ENCODE measurements around the gene MYADML2.
"Not testable (repeated sequence)": the region's sequence is repeated elsewhere in the genome, so short reads cannot be mapped to it uniquely, and the experiment has no call there.

MYADML2 gene

GRCh38 chr17:81958633-81959342 is 11.8 kb upstream of the MYADML2 start:
- no peak for DNase-seq

- DNase-seq = no peak
Measured at GRCh38 chr17:81957691-81958432, 10.8 kb upstream of the MYADML2 start.

GRCh38 chr17:81956607-81957589 is 9.9 kb upstream of the MYADML2 start:
- no peak for DNase-seq

- no peak for DNase-seq
Measured at GRCh38 chr17:81955756-81956544, 8.9 kb upstream of the MYADML2 start.

GRCh38 chr17:81955058-81955681 is 8.1 kb upstream of the MYADML2 start:
- no peak for DNase-seq

- DNase-seq = no peak
Measured at GRCh38 chr17:81954131-81955057, 7.4 kb upstream of the MYADML2 start.

GRCh38 chr17:81953443-81953842 is 6.4 kb upstream of the MYADML2 start:
- not testable (repeated sequence) for DNase-seq

GRCh38 chr17:81952792-81953228 is 5.8 kb upstream of the MYADML2 start:
- DNase-seq = no peak

GRCh38 chr17:81951785-81952684 is 5.0 kb upstream of the MYADML2 start:
- DNase-seq = no peak

GRCh38 chr17:81950501-81950900 is 3.5 kb upstream of the MYADML2 start:
- no peak for DNase-seq

GRCh38 chr17:81948635-81949378 is 1.8 kb upstream of the MYADML2 start:
- no peak for DNase-seq

GRCh38 chr17:81944858-81945257 is 2.2 kb downstream of the MYADML2 start:
- no peak for DNase-seq

- no peak for DNase-seq
Measured at GRCh38 chr17:81942167-81942553, 4.9 kb downstream of the MYADML2 start.

GRCh38 chr17:81941484-81942166 is 5.4 kb downstream of the MYADML2 start:
- no peak for DNase-seq

- DNase-seq = no peak
Measured at GRCh38 chr17:81940538-81941483, 6.2 kb downstream of the MYADML2 start.

GRCh38 chr17:81939881-81940385 is 7.1 kb downstream of the MYADML2 start:
- no peak for DNase-seq
